Chondrocyte (in vitro differentiated cells): ENCODE measurements around the gene SMIM27. TPM values are rescaled to one million over a fixed set of nuclear protein-coding genes. Genes with fewer than 3 reads are reported as not detected.

Experiments
- DNase-seq: peaks from one replicate; pipeline ENCODE4 v3.0.0; 2021; ENCODE audit warnings: mixed read lengths, low spot score
- H3K27ac Mint-ChIP-seq: one replicate; pipeline ENCODE4 v1.8.0; 2021; ENCODE audit warnings: mild to moderate bottlenecking, moderate library complexity, mixed read lengths; ENCODE audit not compliant: unreplicated experiment
- H3K27me3 Mint-ChIP-seq: 2 replicates; pipeline ENCODE4 v1.8.0; 2021; ENCODE audit warnings: low read depth, mixed read lengths
- H3K36me3 Mint-ChIP-seq: 2 replicates; pipeline ENCODE4 v1.8.0; 2021; ENCODE audit warnings: low read depth, mixed read lengths
- H3K4me1 Mint-ChIP-seq: 2 replicates; pipeline ENCODE4 v1.8.0; 2021; ENCODE audit warnings: low read depth, mild to moderate bottlenecking, mixed read lengths
- H3K4me3 Mint-ChIP-seq: one replicate; pipeline ENCODE4 v1.8.0; 2021; ENCODE audit warnings: mild to moderate bottlenecking, moderate library complexity, mixed read lengths; ENCODE audit not compliant: unreplicated experiment
- H3K9me3 Mint-ChIP-seq: 2 replicates; pipeline ENCODE4 v1.8.0; 2021; ENCODE audit warnings: low read depth, mixed read lengths
- CTCF ChIP-seq: fragments of 200-600 bp; sonication (generic); IDR thresholded peaks from 2 replicates; pipeline ENCODE4 v1.5.0; 2021; ENCODE audit warnings: antibody characterized with exemption, mild to moderate bottlenecking, moderate library complexity
- total RNA-seq: library from RNA; stranded (reverse); gene quantifications from 3 replicates; pipeline ENCODE4 v1.2.1, GENCODE V29; 2021

Gene SMIM27
- total RNA-seq, 1 donor from 2014 or later, result 11.2 TPM

DNA sequence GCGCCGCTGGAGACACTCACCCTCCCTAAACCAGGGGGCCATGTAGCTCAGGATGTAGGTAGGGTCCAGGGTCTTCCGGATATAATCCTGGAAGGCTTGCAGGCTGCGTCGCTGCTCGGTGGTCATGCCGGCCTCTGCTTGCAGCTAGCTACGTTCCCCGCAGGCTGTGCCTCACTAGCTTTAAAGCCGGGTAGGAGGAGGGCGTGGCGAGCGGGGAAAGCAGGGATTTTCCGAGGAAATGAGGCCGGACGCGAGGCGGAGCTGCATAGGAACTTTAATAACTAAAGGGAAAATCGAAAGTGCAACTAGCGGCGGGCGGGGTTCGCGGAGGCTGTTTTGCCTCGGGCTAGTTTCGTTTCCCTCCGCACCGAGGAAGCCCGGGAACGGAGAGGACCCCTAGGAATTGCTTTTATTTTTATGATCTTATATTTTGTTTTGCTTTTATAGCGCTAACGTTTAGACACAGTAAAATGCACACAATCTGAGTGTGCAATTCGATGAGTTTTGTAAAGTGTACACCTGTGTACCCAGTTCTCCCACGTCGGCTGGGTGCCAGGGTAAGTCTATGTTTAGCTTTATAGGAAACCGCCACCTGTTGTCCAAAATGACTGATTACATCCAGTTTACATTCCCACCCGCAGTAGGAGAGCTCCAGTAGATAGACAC is 26.0 kb upstream of the SMIM27 start, which contains the start of gene RIGI:
Gene RIGI, minus strand, starts transcription at position 156 of the 666 bp plus-strand sequence. Its CDS starts 30 bp downstream, at position 126.
- H3K27me3 Mint-ChIP-seq, result no peaks in the 10 kb centered on the region
- peaks cover 26% of the 10 kb centered on the region for H3K4me1 Mint-ChIP-seq
- peak; percentile 85 for TF ChIP-seq CTCF
- peaks cover 1% of the 10 kb centered on the region for H3K36me3 Mint-ChIP-seq
- peak within 1 kb of the TSS; percentile 85 for H3K4me3 Mint-ChIP-seq
- H3K9me3 Mint-ChIP-seq, result peaks cover 5% of the 10 kb centered on the region
- DNase-seq, result peak; percentile 95
- H3K27ac Mint-ChIP-seq, result peak within 1 kb of the TSS; percentile 93

GRCh38 chr9:32526707-32527048 is 25.4 kb upstream of the SMIM27 start:
- peaks cover 10% of the 10 kb centered on the region for H3K9me3 Mint-ChIP-seq
- H3K4me1 Mint-ChIP-seq, result peaks cover 26% of the 10 kb centered on the region
- no peak for DNase-seq
- H3K27me3 Mint-ChIP-seq, result no peaks in the 10 kb centered on the region
- peak overlapping the region; percentile 93 for H3K27ac Mint-ChIP-seq
- peak; percentile 37 for TF ChIP-seq CTCF
- H3K36me3 Mint-ChIP-seq, result peaks cover 1% of the 10 kb centered on the region
- peak overlapping the region; percentile 85 for H3K4me3 Mint-ChIP-seq

- no peaks in the 10 kb centered on the region for H3K4me1 Mint-ChIP-seq
- no peak for DNase-seq
- no peak for TF ChIP-seq CTCF
- H3K4me3 Mint-ChIP-seq, result no peak overlapping the region
- H3K36me3 Mint-ChIP-seq, result peaks cover 9% of the 10 kb centered on the region
- H3K27ac Mint-ChIP-seq, result no peak overlapping the region
- H3K27me3 Mint-ChIP-seq, result no peaks in the 10 kb centered on the region
- peaks cover 14% of the 10 kb centered on the region for H3K9me3 Mint-ChIP-seq
Measured at GRCh38 chr9:32533336-32533735, 18.8 kb upstream of the SMIM27 start.

DNA sequence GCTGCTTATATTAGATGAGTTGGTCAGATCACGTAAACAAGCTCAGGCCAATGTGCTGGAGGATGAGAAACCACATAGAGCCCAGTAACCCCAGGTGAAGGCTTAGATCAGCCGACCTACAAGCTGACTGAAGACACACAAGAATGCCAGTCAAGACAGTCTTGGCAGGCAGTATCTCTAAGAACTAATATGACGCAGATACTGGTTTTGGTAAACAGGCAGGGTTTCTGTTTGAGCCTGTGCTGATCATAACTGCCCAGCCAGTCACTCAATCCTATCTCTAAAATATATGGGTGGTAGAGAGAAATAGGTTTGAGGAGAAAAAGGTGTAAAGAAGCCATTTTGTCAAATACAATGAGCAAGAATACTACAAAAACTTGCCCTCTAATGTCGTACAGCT is 18.3 kb upstream of the SMIM27 start:
- Mint-ChIP-seq H3K36me3 (peaks cover 9% of the 10 kb centered on the region), H3K4me1 (no peaks in the 10 kb centered on the region), H3K9me3 (peaks cover 14% of the 10 kb centered on the region), H3K27me3 (no peaks in the 10 kb centered on the region), H3K27ac (no peak overlapping the region), H3K4me3 (no peak overlapping the region)
- DNase-seq, result no peak
- TF ChIP-seq CTCF, result no peak

DNA sequence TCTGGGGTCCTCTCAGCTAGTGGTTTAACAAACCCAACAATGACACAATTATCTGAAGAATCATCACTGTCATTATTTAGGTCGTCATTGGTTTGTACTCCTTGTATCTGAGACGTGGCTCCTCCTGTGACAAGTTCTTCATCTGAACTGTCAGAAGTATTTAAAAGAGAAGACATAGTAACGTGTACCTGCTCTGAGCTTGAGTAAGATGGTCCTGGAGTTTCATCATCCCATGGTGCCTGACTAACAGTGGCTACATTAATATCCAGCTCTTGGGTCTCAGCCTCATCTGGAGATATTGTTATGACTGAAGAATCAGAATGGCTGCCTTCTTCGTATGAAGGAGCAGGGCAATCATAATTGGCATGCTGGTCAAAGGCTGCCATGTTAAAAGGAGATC is 9.1 kb upstream of the SMIM27 start:
- Mint-ChIP-seq H3K4me1 (peaks cover 8% of the 10 kb centered on the region), H3K27me3 (no peaks in the 10 kb centered on the region), H3K27ac (no peak overlapping the region), H3K36me3 (peaks cover 23% of the 10 kb centered on the region), H3K9me3 (no peaks in the 10 kb centered on the region), H3K4me3 (no peak overlapping the region)
- no peak for TF ChIP-seq CTCF
- no peak for DNase-seq
